Activated B cell treated with CpG ODN at 0.5 μM for 24 hours (primary cell): ENCODE measurements around the gene CD151. TPM values are rescaled to one million over a fixed set of nuclear protein-coding genes. Genes with fewer than 3 reads are reported as not detected.

Experiments
- ATAC-seq: fragments of 200-7000 bp; cut with Tn5 transposase; one replicate; pipeline ENCODE4 v1.10.0; 2021; ENCODE audit warnings: low read depth, mild to moderate bottlenecking, moderate library complexity
- CTCF ChIA-PET: fragments of 350-600 bp; sonication (Branson Sonifier 250); formaldehyde crosslinking; loops from one replicate; lab custom pipeline; 2021; ENCODE audit warnings: antibody characterized with exemption; lab: Charles Lee
- POLR2A ChIA-PET: fragments of 350-600 bp; sonication (Branson Sonifier 250); formaldehyde crosslinking; loops from one replicate; lab custom pipeline; 2021; ENCODE audit warnings: antibody characterized with exemption; lab: Charles Lee
- DNase-seq: peaks from one replicate; pipeline ENCODE4 v3.0.0; 2022
- H3K27ac Mint-ChIP-seq: one replicate; pipeline ENCODE4 v1.8.0; 2020; ENCODE audit warnings: mixed read lengths
- H3K27me3 Mint-ChIP-seq: one replicate; pipeline ENCODE4 v1.8.0; 2021; ENCODE audit warnings: mixed read lengths
- H3K36me3 Mint-ChIP-seq: one replicate; pipeline ENCODE4 v1.8.0; 2021; ENCODE audit warnings: low read depth, mixed read lengths
- H3K4me1 Mint-ChIP-seq: one replicate; pipeline ENCODE4 v1.8.0; 2021; ENCODE audit warnings: mixed read lengths
- H3K4me3 Mint-ChIP-seq: one replicate; pipeline ENCODE4 v1.8.0; 2020; ENCODE audit warnings: mild to moderate bottlenecking, mixed read lengths
- H3K9me3 Mint-ChIP-seq: one replicate; pipeline ENCODE4 v1.8.0; 2020; ENCODE audit warnings: mixed read lengths
- CTCF ChIP-seq: fragments of 200-600 bp; IDR thresholded peaks from one replicate; pipeline ENCODE4 v1.8.0; 2022; ENCODE audit warnings: antibody characterized with exemption, mild to moderate bottlenecking
- intact Hi-C: fragments of 100-400 bp; cut with micrococcal nuclease; formaldehyde crosslinking; loops from one replicate; pipeline ENCODE4 v1.15.1; 2024
- total RNA-seq: library from RNA; stranded (reverse); gene quantifications from 2 replicates; pipeline ENCODE4 v1.2.3, GENCODE V29; 2022

The CD151 gene
- total RNA-seq, 1 donor from 2014 or later: 14.4 TPM

- peaks cover 29% of the 10 kb centered on the region for H3K4me1 Mint-ChIP-seq
- no peak overlapping the region for H3K27ac Mint-ChIP-seq
- intact Hi-C loops: no loop called here
- H3K36me3 Mint-ChIP-seq: peaks cover 33% of the 10 kb centered on the region
- ChIA-PET CTCF (no interaction called here), POLR2A (interaction anchor here (0.7 kb wide), 1 partner anchor 21 kb away, joined by 5 read pairs; no protein-coding TSS in a partner anchor)
- H3K4me3 Mint-ChIP-seq: no peak overlapping the region
- H3K9me3 Mint-ChIP-seq: no peaks in the 10 kb centered on the region
- no peak for ATAC-seq
- no peak for TF ChIP-seq CTCF
- no peak for DNase-seq
- H3K27me3 Mint-ChIP-seq: peaks cover 3% of the 10 kb centered on the region
These were observed 3.9 kb downstream of the CD151 start for GRCh38 chr11:836700-837099.

GRCh38 chr11:837189-837989 is 4.6 kb downstream of the CD151 start:
- CTCF ChIA-PET: interaction anchor here (0.6 kb wide), 1 partner anchor 11 kb away, joined by 3 read pairs; no protein-coding TSS in a partner anchor
- DNase-seq: no peak
- intact Hi-C loops: no loop called here
- H3K4me1 Mint-ChIP-seq: peaks cover 26% of the 10 kb centered on the region
- H3K27ac Mint-ChIP-seq: no peak overlapping the region
- TF ChIP-seq CTCF: no peak
- POLR2A ChIA-PET: no interaction called here
- no peaks in the 10 kb centered on the region for H3K9me3 Mint-ChIP-seq
- peaks cover 3% of the 10 kb centered on the region for H3K27me3 Mint-ChIP-seq
- ATAC-seq: no peak
- H3K4me3 Mint-ChIP-seq: no peak overlapping the region
- peaks cover 36% of the 10 kb centered on the region for H3K36me3 Mint-ChIP-seq

- intact Hi-C loops: no loop called here
- H3K27me3 Mint-ChIP-seq: peaks cover 3% of the 10 kb centered on the region
- peaks cover 36% of the 10 kb centered on the region for H3K36me3 Mint-ChIP-seq
- H3K9me3 Mint-ChIP-seq: no peaks in the 10 kb centered on the region
- POLR2A ChIA-PET: interaction anchor here (1.8 kb wide), 1 partner anchor 10 kb away, joined by 4 read pairs; no protein-coding TSS in a partner anchor
- no peak for TF ChIP-seq CTCF
- no peak for ATAC-seq
- peaks cover 26% of the 10 kb centered on the region for H3K4me1 Mint-ChIP-seq
- CTCF ChIA-PET: no interaction called here
- no peak for DNase-seq
- H3K27ac Mint-ChIP-seq: no peak overlapping the region
- H3K4me3 Mint-ChIP-seq: no peak overlapping the region
These were observed 5.2 kb downstream of the CD151 start for GRCh38 chr11:837990-838307.

- TF ChIP-seq CTCF: no peak
- ChIA-PET POLR2A (interaction anchor here (1.8 kb wide), 1 partner anchor 9 kb away, joined by 4 read pairs; no protein-coding TSS in a partner anchor), CTCF (no interaction called here)
- H3K27me3 Mint-ChIP-seq: peaks cover 3% of the 10 kb centered on the region
- H3K4me3 Mint-ChIP-seq: no peak overlapping the region
- H3K36me3 Mint-ChIP-seq: peaks cover 36% of the 10 kb centered on the region
- no peak for ATAC-seq
- H3K4me1 Mint-ChIP-seq: peaks cover 29% of the 10 kb centered on the region
- no peak for DNase-seq
- no peaks in the 10 kb centered on the region for H3K9me3 Mint-ChIP-seq
- H3K27ac Mint-ChIP-seq: no peak overlapping the region
- intact Hi-C loops: no loop called here
These were observed 5.9 kb downstream of the CD151 start for GRCh38 chr11:838441-839279.

GRCh38 chr11:839280-839623 is 6.5 kb downstream of the CD151 start:
- H3K36me3 Mint-ChIP-seq: peaks cover 36% of the 10 kb centered on the region
- intact Hi-C loops: no loop called here
- POLR2A ChIA-PET: interaction anchor here (1.8 kb wide), 1 partner anchor 8 kb away, joined by 4 read pairs; no protein-coding TSS in a partner anchor
- CTCF ChIA-PET: no interaction called here
- H3K27ac Mint-ChIP-seq: no peak overlapping the region
- H3K4me3 Mint-ChIP-seq: no peak overlapping the region
- no peaks in the 10 kb centered on the region for H3K9me3 Mint-ChIP-seq
- DNase-seq (no peak), ATAC-seq (no peak)
- H3K4me1 Mint-ChIP-seq: peaks cover 29% of the 10 kb centered on the region
- no peaks in the 10 kb centered on the region for H3K27me3 Mint-ChIP-seq
- no peak for TF ChIP-seq CTCF
